ENCODE data around the gene THPO.

THPO gene

DNA sequence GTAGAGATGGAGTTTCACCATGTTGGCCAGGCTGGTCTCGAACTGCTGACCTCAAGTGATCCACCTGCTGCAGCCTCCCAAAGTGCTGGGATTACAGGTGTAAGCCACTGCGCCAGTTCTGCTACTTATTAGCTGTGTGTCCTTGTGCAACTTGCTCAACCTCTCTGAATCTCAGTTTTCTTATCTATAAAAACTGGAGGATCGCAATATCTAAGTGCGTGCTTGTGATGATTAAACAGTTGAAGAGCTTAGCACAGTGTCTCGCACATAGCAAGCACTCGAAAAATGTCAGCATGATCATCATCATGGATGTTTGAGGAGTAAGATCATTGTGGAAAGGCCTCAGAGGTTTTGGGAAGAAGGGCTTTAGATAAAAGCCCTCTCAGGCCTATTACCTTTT, 27.4 kb downstream of the THPO start:
- Histone ChIP-seq H3K9me3 (ENCODE audit: control insufficient read depth, low read length) (no peaks in the 10 kb centered on the region), H3K4me1 (ENCODE audit: control insufficient read depth, insufficient read depth, low read length, poor library complexity, severe bottlenecking) (no peaks in the 10 kb centered on the region), H3K27ac (ENCODE audit: insufficient read depth, low read length, poor library complexity, severe bottlenecking) (no peak overlapping the region), H3K36me3 (ENCODE audit: control insufficient read depth, insufficient read depth, low read length) (no peaks in the 10 kb centered on the region), H3K27me3 (replicated peaks; ENCODE audit: control insufficient read depth, insufficient read depth, low read length, poor library complexity, severe bottlenecking) (no peaks in the 10 kb centered on the region), H3K4me3 (ENCODE audit: insufficient read depth, low read depth, low read length, poor library complexity, severe bottlenecking) (no peak overlapping the region)
- DNase-seq = no peak

DNA sequence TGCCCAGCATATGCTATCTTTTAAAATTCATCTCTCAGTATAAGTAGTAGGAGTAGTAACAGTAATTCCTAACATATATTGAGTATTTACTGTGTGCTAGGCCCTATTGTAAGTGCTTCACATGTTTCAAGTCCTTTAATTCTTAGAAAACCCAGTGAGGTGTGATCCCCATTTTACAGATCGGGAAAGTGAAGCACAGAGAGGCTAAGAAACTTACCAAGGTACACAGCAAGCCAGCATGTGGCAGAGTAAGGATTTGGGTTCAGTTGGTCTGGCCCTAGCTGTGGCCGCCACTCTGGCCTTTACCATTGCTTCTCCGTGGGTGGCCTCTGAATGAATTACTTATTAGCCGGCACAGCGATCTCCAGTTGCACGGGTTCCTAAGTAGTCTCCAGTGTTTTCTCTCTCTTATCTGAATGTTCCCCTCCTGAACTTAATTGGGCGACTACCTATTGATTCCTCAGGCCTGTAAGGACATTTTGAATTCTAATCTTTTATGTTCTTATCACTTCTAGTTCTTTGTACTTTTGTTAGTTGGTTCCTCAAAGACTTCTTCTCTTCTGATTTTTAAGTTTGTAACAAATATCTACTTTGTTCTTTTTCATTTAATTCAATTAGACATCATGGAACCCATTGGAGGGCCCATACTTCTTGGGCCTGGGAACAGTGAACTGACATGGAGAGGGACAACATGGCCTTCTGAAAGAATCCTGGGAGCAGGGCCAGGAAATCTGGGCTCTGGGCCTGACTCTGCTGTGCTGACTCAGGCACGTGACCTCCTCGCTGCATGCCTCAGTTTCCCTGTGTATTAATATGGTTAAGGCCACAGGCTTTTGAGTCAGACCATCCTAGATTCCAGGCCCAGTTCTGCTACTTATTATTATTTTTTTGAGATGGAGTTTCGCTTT, 28.2 kb downstream of the THPO start:
- Histone ChIP-seq H3K4me3 (ENCODE audit: insufficient read depth, low read depth, low read length, poor library complexity, severe bottlenecking) (no peak overlapping the region), H3K4me1 (ENCODE audit: control insufficient read depth, insufficient read depth, low read length, poor library complexity, severe bottlenecking) (no peaks in the 10 kb centered on the region), H3K9me3 (ENCODE audit: control insufficient read depth, low read length) (no peaks in the 10 kb centered on the region), H3K27ac (ENCODE audit: insufficient read depth, low read length, poor library complexity, severe bottlenecking) (no peak overlapping the region), H3K36me3 (ENCODE audit: control insufficient read depth, insufficient read depth, low read length) (no peaks in the 10 kb centered on the region), H3K27me3 (replicated peaks; ENCODE audit: control insufficient read depth, insufficient read depth, low read length, poor library complexity, severe bottlenecking) (no peaks in the 10 kb centered on the region)
- DNase-seq = no peak

DNA sequence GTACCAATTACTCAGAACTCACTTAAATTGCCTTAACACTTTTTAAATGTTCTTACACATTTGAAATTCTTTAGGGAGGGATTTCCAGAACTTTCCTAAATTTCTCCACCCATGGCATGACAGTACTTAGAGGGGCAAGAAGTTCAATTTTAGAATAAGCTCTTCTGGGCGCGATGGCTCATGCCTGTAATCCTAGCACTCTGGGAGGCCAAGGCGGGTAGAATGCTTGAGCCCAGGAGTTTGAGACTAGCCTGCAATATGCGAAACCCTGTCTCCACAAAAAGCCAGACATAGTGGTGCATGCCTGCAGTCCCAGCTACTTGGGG, 30.0 kb downstream of the THPO start:
- no peak for DNase-seq
- H3K27ac ChIP-seq (ENCODE audit: insufficient read depth, low read length, poor library complexity, severe bottlenecking) = no peak overlapping the region
- no peaks in the 10 kb centered on the region for H3K27me3 ChIP-seq (replicated peaks; ENCODE audit: control insufficient read depth, insufficient read depth, low read length, poor library complexity, severe bottlenecking)
- no peak overlapping the region for H3K4me3 ChIP-seq (ENCODE audit: insufficient read depth, low read depth, low read length, poor library complexity, severe bottlenecking)
- H3K4me1 ChIP-seq (ENCODE audit: control insufficient read depth, insufficient read depth, low read length, poor library complexity, severe bottlenecking) = no peaks in the 10 kb centered on the region
- no peaks in the 10 kb centered on the region for H3K36me3 ChIP-seq (ENCODE audit: control insufficient read depth, insufficient read depth, low read length)
- no peaks in the 10 kb centered on the region for H3K9me3 ChIP-seq (ENCODE audit: control insufficient read depth, low read length)

DNA sequence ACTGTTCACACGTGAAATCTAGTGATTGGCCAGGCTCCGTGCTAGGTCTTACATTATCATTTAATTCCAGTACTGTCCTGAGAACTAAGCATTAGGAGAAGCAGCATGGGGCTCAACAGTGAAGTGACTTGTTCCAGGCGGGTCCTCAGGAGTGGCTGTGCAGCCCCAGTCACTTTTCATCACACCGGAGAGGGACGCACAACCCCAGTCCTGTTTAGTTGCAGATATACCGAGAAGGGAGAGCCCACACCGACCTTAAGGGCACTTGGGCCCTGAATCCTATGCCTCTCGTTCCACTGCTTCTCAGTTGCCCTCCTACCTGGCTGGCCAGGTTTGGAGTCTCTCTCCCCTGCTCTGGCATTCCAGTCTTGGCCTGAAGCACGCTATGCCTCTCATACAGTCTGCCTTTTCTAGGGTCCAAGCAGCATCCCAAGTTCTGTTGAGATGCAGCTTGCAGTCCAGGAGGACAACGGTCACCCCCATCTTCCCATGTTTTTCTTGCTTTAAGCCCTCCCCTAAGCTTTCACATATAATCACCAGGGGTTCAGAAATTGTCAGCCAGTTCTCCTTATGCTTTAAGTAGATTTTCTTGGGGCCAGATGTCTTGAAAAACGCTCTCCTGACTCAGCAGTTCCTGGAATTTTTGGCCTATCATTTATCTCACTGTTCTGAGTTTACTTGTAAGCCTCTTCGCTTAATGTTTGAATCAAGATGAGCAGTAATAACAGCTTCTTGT, 30.5 kb downstream of the THPO start:
- Histone ChIP-seq H3K9me3 (ENCODE audit: control insufficient read depth, low read length) (no peaks in the 10 kb centered on the region), H3K27ac (ENCODE audit: insufficient read depth, low read length, poor library complexity, severe bottlenecking) (no peak overlapping the region), H3K4me1 (ENCODE audit: control insufficient read depth, insufficient read depth, low read length, poor library complexity, severe bottlenecking) (no peaks in the 10 kb centered on the region), H3K36me3 (ENCODE audit: control insufficient read depth, insufficient read depth, low read length) (no peaks in the 10 kb centered on the region), H3K4me3 (ENCODE audit: insufficient read depth, low read depth, low read length, poor library complexity, severe bottlenecking) (no peak overlapping the region), H3K27me3 (replicated peaks; ENCODE audit: control insufficient read depth, insufficient read depth, low read length, poor library complexity, severe bottlenecking) (no peaks in the 10 kb centered on the region)
- no peak for DNase-seq

DNA sequence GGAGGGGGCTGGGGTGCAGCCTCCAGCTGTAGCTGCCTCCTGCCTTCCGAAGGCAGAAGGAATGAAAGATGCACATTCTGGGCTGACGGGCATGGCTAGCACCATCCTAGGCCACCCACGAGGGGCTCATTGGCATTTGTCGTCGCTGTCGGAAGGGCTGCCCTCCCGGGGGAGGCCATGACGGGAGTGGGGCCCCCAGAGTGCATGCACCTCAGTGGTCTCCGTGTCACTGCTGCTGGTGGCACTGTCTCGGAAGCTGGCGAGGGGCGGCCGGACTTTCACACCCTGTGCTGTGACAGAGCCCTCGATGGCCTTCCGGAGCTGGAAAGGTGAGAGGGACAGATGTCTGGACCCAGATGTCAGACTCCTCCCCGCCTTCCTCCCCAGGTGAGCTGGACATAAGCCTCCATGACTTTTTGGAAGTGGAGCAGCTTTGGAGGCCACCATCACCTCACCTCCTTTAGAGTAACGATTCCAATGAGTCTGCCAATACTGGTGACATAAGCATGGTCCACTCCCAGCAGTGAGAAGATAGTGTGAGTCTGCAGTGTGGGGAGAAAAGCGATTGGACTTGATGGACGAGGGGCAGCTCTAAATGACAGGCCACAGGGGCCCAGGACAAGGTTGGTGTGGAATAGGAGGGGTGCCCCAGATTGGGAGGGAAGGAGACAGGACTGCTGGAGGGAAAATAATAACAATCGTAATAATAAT, 31.4 kb downstream of the THPO start:
- H3K27me3 ChIP-seq (replicated peaks; ENCODE audit: control insufficient read depth, insufficient read depth, low read length, poor library complexity, severe bottlenecking) = no peaks in the 10 kb centered on the region
- H3K36me3 ChIP-seq (ENCODE audit: control insufficient read depth, insufficient read depth, low read length) = peaks cover 3% of the 10 kb centered on the region
- H3K9me3 ChIP-seq (ENCODE audit: control insufficient read depth, low read length) = no peaks in the 10 kb centered on the region
- H3K4me1 ChIP-seq (ENCODE audit: control insufficient read depth, insufficient read depth, low read length, poor library complexity, severe bottlenecking) = no peaks in the 10 kb centered on the region
- no peak overlapping the region for H3K4me3 ChIP-seq (ENCODE audit: insufficient read depth, low read depth, low read length, poor library complexity, severe bottlenecking)
- DNase-seq = no peak
- no peak overlapping the region for H3K27ac ChIP-seq (ENCODE audit: insufficient read depth, low read length, poor library complexity, severe bottlenecking)

DNA sequence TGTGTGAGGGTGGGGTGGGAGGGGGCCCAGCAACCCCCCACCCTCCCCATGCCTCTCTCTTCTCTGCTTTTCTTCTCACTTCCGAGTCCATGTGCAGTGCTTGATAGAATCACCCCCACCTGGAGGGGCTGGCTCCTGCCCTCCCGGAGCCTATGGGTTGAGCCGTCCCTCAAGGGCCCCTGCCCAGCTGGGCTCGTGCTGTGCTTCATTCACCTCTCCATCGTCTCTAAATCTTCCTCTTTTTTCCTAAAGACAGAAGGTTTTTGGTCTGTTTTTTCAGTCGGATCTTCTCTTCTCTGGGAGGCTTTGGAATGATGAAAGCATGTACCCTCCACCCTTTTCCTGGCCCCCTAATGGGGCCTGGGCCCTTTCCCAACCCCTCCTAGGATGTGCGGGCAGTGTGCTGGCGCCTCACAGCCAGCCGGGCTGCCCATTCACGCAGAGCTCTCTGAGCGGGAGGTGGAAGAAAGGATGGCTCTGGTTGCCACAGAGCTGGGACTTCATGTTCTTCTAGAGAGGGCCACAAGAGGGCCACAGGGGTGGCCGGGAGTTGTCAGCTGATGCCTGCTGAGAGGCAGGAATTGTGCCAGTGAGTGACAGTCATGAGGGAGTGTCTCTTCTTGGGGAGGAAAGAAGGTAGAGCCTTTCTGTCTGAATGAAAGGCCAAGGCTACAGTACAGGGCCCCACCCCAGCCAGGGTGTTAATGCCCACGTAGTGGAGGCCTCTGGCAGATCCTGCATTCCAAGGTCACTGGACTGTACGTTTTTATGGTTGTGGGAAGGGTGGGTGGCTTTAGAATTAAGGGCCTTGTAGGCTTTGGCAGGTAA, 32.5 kb downstream of the THPO start:
- Histone ChIP-seq H3K9me3 (ENCODE audit: control insufficient read depth, low read length) (no peaks in the 10 kb centered on the region), H3K27ac (ENCODE audit: insufficient read depth, low read length, poor library complexity, severe bottlenecking) (no peak overlapping the region), H3K4me1 (ENCODE audit: control insufficient read depth, insufficient read depth, low read length, poor library complexity, severe bottlenecking) (no peaks in the 10 kb centered on the region), H3K4me3 (ENCODE audit: insufficient read depth, low read depth, low read length, poor library complexity, severe bottlenecking) (no peak overlapping the region), H3K27me3 (replicated peaks; ENCODE audit: control insufficient read depth, insufficient read depth, low read length, poor library complexity, severe bottlenecking) (no peaks in the 10 kb centered on the region), H3K36me3 (ENCODE audit: control insufficient read depth, insufficient read depth, low read length) (peaks cover 3% of the 10 kb centered on the region)
- no peak for DNase-seq

DNA sequence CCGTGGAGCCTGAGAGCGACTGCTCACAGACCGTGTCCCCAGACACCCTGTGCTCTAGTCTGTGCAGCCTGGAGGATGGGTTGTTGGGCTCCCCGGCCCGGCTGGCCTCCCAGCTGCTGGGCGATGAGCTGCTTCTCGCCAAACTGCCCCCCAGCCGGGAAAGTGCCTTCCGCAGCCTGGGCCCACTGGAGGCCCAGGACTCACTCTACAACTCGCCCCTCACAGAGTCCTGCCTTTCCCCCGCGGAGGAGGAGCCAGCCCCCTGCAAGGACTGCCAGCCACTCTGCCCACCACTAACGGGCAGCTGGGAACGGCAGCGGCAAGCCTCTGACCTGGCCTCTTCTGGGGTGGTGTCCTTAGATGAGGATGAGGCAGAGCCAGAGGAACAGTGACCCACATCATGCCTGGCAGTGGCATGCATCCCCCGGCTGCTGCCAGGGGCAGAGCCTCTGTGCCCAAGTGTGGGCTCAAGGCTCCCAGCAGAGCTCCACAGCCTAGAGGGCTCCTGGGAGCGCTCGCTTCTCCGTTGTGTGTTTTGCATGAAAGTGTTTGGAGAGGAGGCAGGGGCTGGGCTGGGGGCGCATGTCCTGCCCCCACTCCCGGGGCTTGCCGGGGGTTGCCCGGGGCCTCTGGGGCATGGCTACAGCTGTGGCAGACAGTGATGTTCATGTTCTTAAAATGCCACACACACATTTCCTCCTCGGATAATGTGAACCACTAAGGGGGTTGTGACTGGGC, 33.3 kb downstream of the THPO start:
- Histone ChIP-seq H3K4me3 (ENCODE audit: insufficient read depth, low read depth, low read length, poor library complexity, severe bottlenecking) (no peak overlapping the region), H3K9me3 (ENCODE audit: control insufficient read depth, low read length) (no peaks in the 10 kb centered on the region), H3K36me3 (ENCODE audit: control insufficient read depth, insufficient read depth, low read length) (peaks cover 3% of the 10 kb centered on the region), H3K27me3 (replicated peaks; ENCODE audit: control insufficient read depth, insufficient read depth, low read length, poor library complexity, severe bottlenecking) (no peaks in the 10 kb centered on the region), H3K27ac (ENCODE audit: insufficient read depth, low read length, poor library complexity, severe bottlenecking) (no peak overlapping the region), H3K4me1 (ENCODE audit: control insufficient read depth, insufficient read depth, low read length, poor library complexity, severe bottlenecking) (no peaks in the 10 kb centered on the region)
- no peak for DNase-seq

DNA sequence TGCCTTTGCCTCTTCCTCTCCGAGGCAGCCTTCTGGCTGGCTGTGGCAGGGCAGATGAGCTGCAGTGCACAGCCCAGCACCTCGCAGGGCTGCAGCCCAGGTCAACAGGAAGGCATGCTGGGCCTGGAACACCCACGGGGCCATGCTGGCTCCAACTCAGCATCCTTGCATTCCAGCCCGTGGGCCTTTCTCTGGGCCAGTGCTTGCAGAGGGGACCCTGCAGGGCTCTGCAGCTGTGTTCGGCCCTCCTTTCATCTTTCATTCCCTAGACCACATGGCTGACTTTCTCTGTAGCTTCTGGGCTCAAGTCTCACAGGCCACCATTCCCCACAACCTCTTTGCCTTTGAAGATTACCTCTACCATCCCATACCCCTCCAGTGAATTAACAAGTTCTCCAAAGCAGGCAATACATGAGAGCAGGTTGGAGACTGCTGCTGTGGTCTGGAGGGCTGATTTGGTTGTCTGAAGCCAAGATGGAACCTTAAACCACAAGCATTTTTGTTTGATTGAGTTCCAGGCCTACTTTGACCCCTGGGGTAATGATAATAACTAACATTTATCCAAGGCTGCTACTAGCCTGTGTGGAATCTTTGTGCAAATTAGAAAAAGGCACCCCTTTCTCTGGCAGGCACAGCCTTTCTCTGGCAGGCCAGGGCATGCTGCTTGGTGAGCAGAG, 34.7 kb downstream of the THPO start:
- Histone ChIP-seq H3K9me3 (ENCODE audit: control insufficient read depth, low read length) (no peaks in the 10 kb centered on the region), H3K36me3 (ENCODE audit: control insufficient read depth, insufficient read depth, low read length) (peaks cover 3% of the 10 kb centered on the region), H3K4me1 (ENCODE audit: control insufficient read depth, insufficient read depth, low read length, poor library complexity, severe bottlenecking) (no peaks in the 10 kb centered on the region), H3K4me3 (ENCODE audit: insufficient read depth, low read depth, low read length, poor library complexity, severe bottlenecking) (no peak overlapping the region), H3K27ac (ENCODE audit: insufficient read depth, low read length, poor library complexity, severe bottlenecking) (no peak overlapping the region), H3K27me3 (replicated peaks; ENCODE audit: control insufficient read depth, insufficient read depth, low read length, poor library complexity, severe bottlenecking) (no peaks in the 10 kb centered on the region)
- no peak for DNase-seq

DNA sequence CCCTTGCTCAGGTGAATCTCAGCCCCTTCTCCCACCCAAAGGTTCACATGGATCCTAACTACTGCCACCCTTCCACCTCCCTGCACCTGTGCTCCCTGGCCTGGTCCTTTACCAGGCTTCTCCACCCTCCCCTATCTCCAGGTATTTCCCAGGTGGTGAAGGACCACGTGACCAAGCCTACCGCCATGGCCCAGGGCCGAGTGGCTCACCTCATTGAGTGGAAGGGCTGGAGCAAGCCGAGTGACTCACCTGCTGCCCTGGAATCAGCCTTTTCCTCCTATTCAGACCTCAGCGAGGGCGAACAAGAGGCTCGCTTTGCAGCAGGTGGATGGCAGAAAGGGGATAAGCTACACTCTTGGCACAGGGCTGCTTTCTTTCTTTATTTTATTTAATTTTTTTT, 36.1 kb downstream of the THPO start:
- peaks cover 3% of the 10 kb centered on the region for H3K36me3 ChIP-seq (ENCODE audit: control insufficient read depth, insufficient read depth, low read length)
- H3K27ac ChIP-seq (ENCODE audit: insufficient read depth, low read length, poor library complexity, severe bottlenecking) = no peak overlapping the region
- H3K9me3 ChIP-seq (ENCODE audit: control insufficient read depth, low read length) = no peaks in the 10 kb centered on the region
- H3K4me1 ChIP-seq (ENCODE audit: control insufficient read depth, insufficient read depth, low read length, poor library complexity, severe bottlenecking) = peaks cover 3% of the 10 kb centered on the region
- DNase-seq = no peak
- no peaks in the 10 kb centered on the region for H3K27me3 ChIP-seq (replicated peaks; ENCODE audit: control insufficient read depth, insufficient read depth, low read length, poor library complexity, severe bottlenecking)
- H3K4me3 ChIP-seq (ENCODE audit: insufficient read depth, low read depth, low read length, poor library complexity, severe bottlenecking) = no peak overlapping the region

Measured in effector memory CD4-positive, alpha-beta T cell (primary cell).